B cell (primary cell): ENCODE data around the gene NCOA3. TPM values are rescaled to one million over a fixed set of nuclear protein-coding genes. Genes with fewer than 3 reads are reported as not detected.

ENCODE experiments used
- ATAC-seq: fragments of 200-7000 bp; cut with Tn5 transposase; one replicate; pipeline ENCODE4 v1.10.0; 2021; ENCODE audit warnings: low read depth, mild to moderate bottlenecking, moderate number of reproducible peaks, moderate library complexity
- CTCF ChIA-PET: fragments of 350-600 bp; sonication (Branson Sonifier 250); formaldehyde crosslinking; loops from one replicate; lab custom pipeline; 2021; ENCODE audit warnings: antibody characterized with exemption, inconsistent platforms; lab: Charles Lee
- POLR2A ChIA-PET: fragments of 350-600 bp; sonication (Branson Sonifier 250); formaldehyde crosslinking; loops from one replicate; lab custom pipeline; 2021; ENCODE audit warnings: antibody characterized with exemption; lab: Charles Lee
- DNase-seq: peaks from one replicate; pipeline ENCODE4 v3.0.0; 2013
- H2AFZ ChIP-seq: 2 replicates; pipeline ENCODE4 v1.6.1; 2012; ENCODE audit warnings: mild to moderate bottlenecking, low read depth, low read length; ENCODE audit not compliant: insufficient read depth, poor library complexity, severe bottlenecking
- H3K27ac ChIP-seq, 2 donors: 1 replicate in 1 of 2; 2 replicates in 1 of 2; pipeline ENCODE4 v1.5.1; 2012 to 2013; ENCODE audit warnings: low read length in 2 of 2, mild to moderate bottlenecking in 2 of 2, moderate library complexity in 1 of 2
- H3K27me3 ChIP-seq, 4 experiments: fragments of 200-600 bp in 1 of 4; sonication (generic) in 1 of 4; replicated peaks in 1 of 4; 1 replicate in 2 of 4; 2 replicates in 2 of 4; pipeline versions ENCODE4 v1.6.1 to v1.7.0; 2013 to 2016; ENCODE audit warnings: low read length in 3 of 4, mild to moderate bottlenecking in 2 of 4, mixed read lengths in 1 of 4, moderate library complexity in 1 of 4; ENCODE audit not compliant: insufficient read depth in 4 of 4, control insufficient read depth in 3 of 4; ENCODE audit errors: control extremely low read depth in 1 of 4
- H3K36me3 ChIP-seq, 2 experiments: replicated peaks in 1 of 2; 1 replicate in 1 of 2; 2 replicates in 1 of 2; pipeline versions ENCODE4 v1.6.1 to v1.7.1; 2013; ENCODE audit warnings: low read length in 1 of 2; ENCODE audit not compliant: insufficient read depth in 2 of 2, control insufficient read depth in 1 of 2; ENCODE audit errors: control extremely low read depth in 1 of 2, extremely low read depth in 1 of 2
- H3K4me1 ChIP-seq, 2 donors: fragments of 200-600 bp in 1 of 2; sonication (generic) in 1 of 2; 1 replicate in 1 of 2; 2 replicates in 1 of 2; pipeline versions ENCODE4 v1.5.1 to v1.6.1; 2013 to 2017; ENCODE audit warnings: low read length in 2 of 2; ENCODE audit not compliant: control insufficient read depth in 2 of 2, insufficient read depth in 2 of 2
- H3K4me2 ChIP-seq: replicated peaks from 2 replicates; pipeline ENCODE3; 2012; ENCODE audit warnings: mild to moderate bottlenecking, low read depth, low read length; ENCODE audit not compliant: poor library complexity, severe bottlenecking
- H3K4me3 ChIP-seq, 5 experiments: fragments of 200-600 bp in 1 of 5; sonication (generic) in 1 of 5; 1 replicate in 3 of 5; 2 replicates in 2 of 5; pipeline versions ENCODE4 v1.5.1 to v1.7.0; 2011 to 2016; ENCODE audit warnings: low read length in 4 of 5, mild to moderate bottlenecking in 4 of 5, low read depth in 2 of 5, control low read depth in 1 of 5, moderate library complexity in 1 of 5; ENCODE audit not compliant: insufficient read depth in 1 of 5; ENCODE audit errors: control extremely low read depth in 1 of 5, extremely low read depth in 1 of 5
- H3K79me2 ChIP-seq: fragments of 200-600 bp; sonication (generic); one replicate; pipeline ENCODE4 v1.6.0; 2016; ENCODE audit warnings: low read length; ENCODE audit not compliant: control insufficient read depth, insufficient read depth
- H3K9ac ChIP-seq: fragments of 200-600 bp; sonication (generic); 2 replicates; pipeline ENCODE4 v1.6.1; 2017; ENCODE audit warnings: mild to moderate bottlenecking, low read length, moderate library complexity
- H3K9me3 ChIP-seq, 3 donors: one replicate each; pipeline versions ENCODE4 v1.6.1 to v1.7.1; 2013; ENCODE audit warnings: low read length in 2 of 3; ENCODE audit not compliant: control insufficient read depth in 2 of 3, insufficient read depth in 1 of 3; ENCODE audit errors: control extremely low read depth in 1 of 3
- H4K20me1 ChIP-seq: 2 replicates; pipeline ENCODE4 v1.6.0; 2012; ENCODE audit warnings: mild to moderate bottlenecking, low read length; ENCODE audit not compliant: insufficient read depth, control insufficient read depth, poor library complexity, severe bottlenecking
- H3K27ac Mint-ChIP-seq: one replicate; pipeline ENCODE4 v1.8.0; 2021; ENCODE audit warnings: mixed read lengths
- H3K27me3 Mint-ChIP-seq: one replicate; pipeline ENCODE4 v1.8.0; 2021; ENCODE audit warnings: mixed read lengths
- H3K4me1 Mint-ChIP-seq: one replicate; pipeline ENCODE4 v1.8.0; 2021; ENCODE audit warnings: mixed read lengths
- H3K4me3 Mint-ChIP-seq: one replicate; pipeline ENCODE4 v1.8.0; 2021; ENCODE audit warnings: mixed read lengths
- H3K9me3 Mint-ChIP-seq: one replicate; pipeline ENCODE4 v1.8.0; 2022; ENCODE audit warnings: mixed read lengths; ENCODE audit not compliant: insufficient read depth
- EZH2 ChIP-seq: IDR thresholded peaks from 2 replicates; pipeline ENCODE4 v1.6.1; 2012; ENCODE audit warnings: borderline replicate concordance, low read depth, mild to moderate bottlenecking, moderate library complexity, low read length; ENCODE audit not compliant: insufficient read depth, poor library complexity, severe bottlenecking
- WGBS: methylation state at CpG from one replicate; pipeline ENCODE4 v1.1.5; 2013; ENCODE audit warnings: missing lambda C conversion rate; ENCODE audit not compliant: insufficient coverage; 5-methylcytosine and 5-hydroxymethylcytosine counted together
- intact Hi-C: fragments of 100-400 bp; cut with micrococcal nuclease; formaldehyde crosslinking; loops from one replicate; pipeline ENCODE4 v1.10.0; 2022
- polyA plus RNA-seq: library from polyadenylated mRNA; depleted of rRNA; stranded (reverse); fragments of >200 nt; gene quantifications from 2 replicates; pipeline ENCODE4 v1.2.3, GENCODE V29; 2012
- total RNA-seq, 2 donors: library from RNA; stranded (reverse); fragments of 120-200 nt in 1 of 2; gene quantifications; 1 replicate in 1 of 2; 2 replicates in 1 of 2; pipeline versions ENCODE4 v1.2.3 to v1.2.4, GENCODE V29; 2013 to 2022
- TF ChIP-seq, protein P1 (sequence below): fragments of 200-600 bp; IDR thresholded peaks from one replicate; pipeline ENCODE4 v1.8.0; 2022; ENCODE audit warnings: antibody characterized with exemption, mild to moderate bottlenecking

NCOA3 gene
- total and polyA plus RNA-seq, 2 donors (not counting 1 experiment from before 2014, with no cell fraction given), result 54.0 to 309 TPM

DNA sequence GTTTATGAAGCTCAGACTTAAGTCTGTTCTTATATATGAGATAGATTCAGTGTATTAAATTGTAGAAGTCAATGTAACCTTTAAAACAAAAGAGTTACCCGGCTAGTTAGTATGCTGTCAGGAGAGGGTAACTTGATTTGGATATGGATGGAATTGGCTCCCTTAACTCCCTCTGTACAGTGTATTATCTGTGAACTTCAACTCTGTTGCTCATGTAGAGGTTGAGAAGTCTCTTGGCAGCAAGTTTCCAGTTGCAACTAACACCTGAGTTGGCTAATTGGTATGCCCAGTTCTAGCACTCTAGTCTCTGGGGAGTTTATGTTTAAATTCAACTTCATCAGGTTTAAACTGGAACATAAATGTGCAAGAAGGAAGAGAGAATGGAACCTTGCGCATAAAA, 111.0 kb downstream of the NCOA3 start:
- no peak for ATAC-seq
- H3K27ac ChIP-seq, result peak overlapping the region; percentile 20 to 73

DNA sequence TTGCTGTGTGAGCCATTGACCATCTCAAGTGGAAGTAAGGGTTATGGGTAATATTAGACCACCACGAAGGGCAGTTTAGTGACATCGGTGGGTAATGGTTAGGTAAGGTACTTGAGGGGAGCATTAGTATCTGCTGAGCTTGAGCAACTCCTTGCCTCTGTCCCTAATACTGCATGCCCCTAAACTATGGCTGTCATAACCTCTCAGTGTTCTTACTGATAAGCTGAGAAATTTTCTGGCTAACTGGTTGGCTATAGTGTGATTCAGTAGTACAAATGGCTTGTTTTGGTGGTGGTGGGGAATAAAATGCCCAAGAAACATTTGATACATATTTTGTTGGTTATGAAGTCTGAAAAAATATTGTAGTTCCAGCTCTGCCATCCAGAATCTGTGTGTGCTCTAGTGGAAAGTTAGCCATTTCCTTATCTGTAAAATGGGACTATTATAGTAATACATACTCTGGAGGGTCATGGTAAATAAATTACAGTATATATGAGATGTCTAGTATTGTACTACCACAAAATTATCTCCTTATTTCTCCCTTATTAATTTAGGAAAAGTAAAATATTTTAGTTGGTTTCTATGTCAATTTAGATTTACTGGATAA, 113.1 kb downstream of the NCOA3 start:
- H3K27me3 Mint-ChIP-seq, result no peaks in the 10 kb centered on the region
- no peak for DNase-seq
- Histone ChIP-seq H2AFZ (no peak overlapping the region), H3K36me3 (peaks cover 3 to 27% of the 10 kb centered on the region in 2 experiments), H4K20me1 (peaks cover 42% of the 10 kb centered on the region), H3K79me2 (peaks cover 88% of the 10 kb centered on the region), H3K4me3 (no peak overlapping the region), H3K4me1 (peaks cover 24 to 27% of the 10 kb centered on the region in 2 donors), H3K27ac (peak overlapping the region in 1 of 2 donors; percentile 35), H3K4me2 (no peak overlapping the region), H3K9ac (no peak overlapping the region), H3K27me3 (no peaks in the 10 kb centered on the region), H3K9me3 (no peaks in the 10 kb centered on the region)
- no peak for ATAC-seq
- H3K27ac Mint-ChIP-seq, result peak overlapping the region; percentile 50
- no peak overlapping the region for H3K4me3 Mint-ChIP-seq
- intact Hi-C loops, result loop anchor here (5.0 kb wide), 1 partner anchor 38 kb away; no protein-coding TSS in a partner anchor
- 100% methylated on average over 2 of the region's 2 CpGs for WGBS
- ChIA-PET POLR2A (interaction anchor here (0.5 kb wide), 1 partner anchor 20 kb away, joined by 3 read pairs; no protein-coding TSS in a partner anchor), CTCF (interaction anchor here (0.6 to 1.6 kb wide), 8 partner anchors 8 to 341 kb away, joined by 3 to 14 read pairs (median 4); no protein-coding TSS in a partner anchor)
- H3K9me3 Mint-ChIP-seq, result no peaks in the 10 kb centered on the region
- no peak for TF ChIP-seq EZH2
- TF ChIP-seq, protein P1, sequence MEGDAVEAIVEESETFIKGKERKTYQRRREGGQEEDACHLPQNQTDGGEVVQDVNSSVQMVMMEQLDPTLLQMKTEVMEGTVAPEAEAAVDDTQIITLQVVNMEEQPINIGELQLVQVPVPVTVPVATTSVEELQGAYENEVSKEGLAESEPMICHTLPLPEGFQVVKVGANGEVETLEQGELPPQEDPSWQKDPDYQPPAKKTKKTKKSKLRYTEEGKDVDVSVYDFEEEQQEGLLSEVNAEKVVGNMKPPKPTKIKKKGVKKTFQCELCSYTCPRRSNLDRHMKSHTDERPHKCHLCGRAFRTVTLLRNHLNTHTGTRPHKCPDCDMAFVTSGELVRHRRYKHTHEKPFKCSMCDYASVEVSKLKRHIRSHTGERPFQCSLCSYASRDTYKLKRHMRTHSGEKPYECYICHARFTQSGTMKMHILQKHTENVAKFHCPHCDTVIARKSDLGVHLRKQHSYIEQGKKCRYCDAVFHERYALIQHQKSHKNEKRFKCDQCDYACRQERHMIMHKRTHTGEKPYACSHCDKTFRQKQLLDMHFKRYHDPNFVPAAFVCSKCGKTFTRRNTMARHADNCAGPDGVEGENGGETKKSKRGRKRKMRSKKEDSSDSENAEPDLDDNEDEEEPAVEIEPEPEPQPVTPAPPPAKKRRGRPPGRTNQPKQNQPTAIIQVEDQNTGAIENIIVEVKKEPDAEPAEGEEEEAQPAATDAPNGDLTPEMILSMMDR, result no peak
- peaks cover 61% of the 10 kb centered on the region for H3K4me1 Mint-ChIP-seq

More for the DNA sequence above, 111.0 kb downstream of the NCOA3 start:
- Histone ChIP-seq H3K36me3 (peaks cover 1 to 33% of the 10 kb centered on the region in 2 experiments), H2AFZ (no peak overlapping the region), H3K27me3 (no peaks in the 10 kb centered on the region), H3K4me3 (no peak overlapping the region), H3K9ac (no peak overlapping the region), H4K20me1 (peaks cover 57% of the 10 kb centered on the region), H3K4me2 (no peak overlapping the region), H3K9me3 (no peaks in the 10 kb centered on the region), H3K4me1 (peaks cover 24 to 27% of the 10 kb centered on the region in 2 donors), H3K79me2 (peaks cover 99% of the 10 kb centered on the region)
- intact Hi-C loops, result loop anchor here (5.0 kb wide), 1 partner anchor 35 kb away; no protein-coding TSS in a partner anchor
- H3K4me3 Mint-ChIP-seq, result peak overlapping the region; percentile 17
- H3K27ac Mint-ChIP-seq, result peak overlapping the region; percentile 76
- no peak for DNase-seq
- peaks cover 68% of the 10 kb centered on the region for H3K4me1 Mint-ChIP-seq
- no peaks in the 10 kb centered on the region for H3K9me3 Mint-ChIP-seq
- no CpG with 5 or more reads among the region's 2 CpGs for WGBS
- H3K27me3 Mint-ChIP-seq, result no peaks in the 10 kb centered on the region
- ChIA-PET POLR2A (no interaction called here), CTCF (interaction anchor here (1.0 kb wide), 1 partner anchor 8 kb away, joined by 3 read pairs; no protein-coding TSS in a partner anchor)
- TF ChIP-seq EZH2, result no peak
- TF ChIP-seq, protein P1, result no peak
